ENCODE data around the gene BABAM2.

The BABAM2 gene

GRCh38 chr2:28166956-28167355, 276.4 kb downstream of the BABAM2 start:
- H3K27me3 ChIP-seq (ENCODE audit: low read depth) = no peaks in the 10 kb centered on the region
- H3K36me3 ChIP-seq (replicated peaks) = no peaks in the 10 kb centered on the region
- in situ Hi-C loops (cut with MboI; ENCODE audit: low sequenced_read_pairs) = no loop called here
- no peaks in the 10 kb centered on the region for H3K9me3 ChIP-seq
- no peak for DNase-seq (ENCODE audit: low spot score in 2 of 2)
- H3K4me3 ChIP-seq = no peak overlapping the region
- H3K4me1 ChIP-seq = no peaks in the 10 kb centered on the region; the same call in 1 of the 2 replicates

GRCh38 chr2:28168376-28168775, 277.8 kb downstream of the BABAM2 start:
- Histone ChIP-seq H3K36me3 (replicated peaks) (no peaks in the 10 kb centered on the region), H3K9me3 (no peaks in the 10 kb centered on the region), H3K4me3 (no peak overlapping the region), H3K27me3 (ENCODE audit: low read depth) (no peaks in the 10 kb centered on the region), H3K4me1 (no peaks in the 10 kb centered on the region; the same call in 1 of the 2 replicates)
- DNase-seq (ENCODE audit: low spot score in 2 of 2) = no peak
- in situ Hi-C loops (cut with MboI; ENCODE audit: low sequenced_read_pairs) = no loop called here

- in situ Hi-C loops (cut with MboI; ENCODE audit: low sequenced_read_pairs) = no loop called here
- no peaks in the 10 kb centered on the region; the same call in 1 of the 2 replicates for H3K4me1 ChIP-seq
Measured at GRCh38 chr2:28169492-28169891, 279.0 kb downstream of the BABAM2 start.

GRCh38 chr2:28172114-28172898, 281.8 kb downstream of the BABAM2 start:
- H3K27me3 ChIP-seq (ENCODE audit: low read depth) = no peaks in the 10 kb centered on the region
- in situ Hi-C loops (cut with MboI; ENCODE audit: low sequenced_read_pairs) = no loop called here
- DNase-seq (ENCODE audit: low spot score in 2 of 2) = no peak
- H3K36me3 ChIP-seq (replicated peaks) = no peaks in the 10 kb centered on the region
- no peaks in the 10 kb centered on the region for H3K9me3 ChIP-seq
- no peak overlapping the region for H3K4me3 ChIP-seq
- H3K4me1 ChIP-seq = no peaks in the 10 kb centered on the region; the same call in 1 of the 2 replicates

More at GRCh38 chr2:28169492-28169891, 279.0 kb downstream of the BABAM2 start:
- Histone ChIP-seq H3K27me3 (ENCODE audit: low read depth) (no peaks in the 10 kb centered on the region), H3K36me3 (replicated peaks) (no peaks in the 10 kb centered on the region), H3K9me3 (no peaks in the 10 kb centered on the region), H3K4me3 (no peak overlapping the region)
- no peak for DNase-seq (ENCODE audit: low spot score in 2 of 2)

GRCh38 chr2:28173377-28173776, 282.8 kb downstream of the BABAM2 start:
- Histone ChIP-seq H3K4me3 (no peak overlapping the region), H3K36me3 (replicated peaks) (no peaks in the 10 kb centered on the region), H3K4me1 (no peaks in the 10 kb centered on the region; the same call in 1 of the 2 replicates), H3K27me3 (ENCODE audit: low read depth) (no peaks in the 10 kb centered on the region), H3K9me3 (no peaks in the 10 kb centered on the region)
- DNase-seq (ENCODE audit: low spot score in 2 of 2) = no peak
- in situ Hi-C loops (cut with MboI; ENCODE audit: low sequenced_read_pairs) = no loop called here

GRCh38 chr2:28174211-28174610, 283.7 kb downstream of the BABAM2 start:
- Histone ChIP-seq H3K4me3 (no peak overlapping the region), H3K36me3 (replicated peaks) (no peaks in the 10 kb centered on the region), H3K9me3 (no peaks in the 10 kb centered on the region), H3K27me3 (ENCODE audit: low read depth) (no peaks in the 10 kb centered on the region), H3K4me1 (no peaks in the 10 kb centered on the region; the same call in 1 of the 2 replicates)
- no peak for DNase-seq (ENCODE audit: low spot score in 2 of 2)
- in situ Hi-C loops (cut with MboI; ENCODE audit: low sequenced_read_pairs) = no loop called here

- DNase-seq (ENCODE audit: low spot score in 2 of 2) = no peak
- Histone ChIP-seq H3K36me3 (replicated peaks) (no peaks in the 10 kb centered on the region), H3K9me3 (no peaks in the 10 kb centered on the region), H3K4me1 (no peaks in the 10 kb centered on the region; the same call in 1 of the 2 replicates), H3K27me3 (ENCODE audit: low read depth) (no peaks in the 10 kb centered on the region), H3K4me3 (no peak overlapping the region)
- in situ Hi-C loops (cut with MboI; ENCODE audit: low sequenced_read_pairs) = no loop called here
Measured at GRCh38 chr2:28175028-28175427, 284.5 kb downstream of the BABAM2 start.

- no peak for DNase-seq (ENCODE audit: low spot score in 2 of 2)
- H3K4me3 ChIP-seq = no peak overlapping the region
- no peaks in the 10 kb centered on the region for H3K4me1 ChIP-seq
- H3K9me3 ChIP-seq = no peaks in the 10 kb centered on the region
- no peaks in the 10 kb centered on the region for H3K36me3 ChIP-seq (replicated peaks)
- no peaks in the 10 kb centered on the region for H3K27me3 ChIP-seq (ENCODE audit: low read depth)
- in situ Hi-C loops (cut with MboI; ENCODE audit: low sequenced_read_pairs) = no loop called here
Measured at GRCh38 chr2:28178946-28179345, 288.4 kb downstream of the BABAM2 start.

- Histone ChIP-seq H3K27me3 (ENCODE audit: low read depth) (no peaks in the 10 kb centered on the region), H3K4me3 (no peak overlapping the region), H3K9me3 (no peaks in the 10 kb centered on the region), H3K4me1 (no peaks in the 10 kb centered on the region), H3K36me3 (replicated peaks) (no peaks in the 10 kb centered on the region)
- no peak for DNase-seq (ENCODE audit: low spot score in 2 of 2)
- in situ Hi-C loops (cut with MboI; ENCODE audit: low sequenced_read_pairs) = no loop called here
Measured at GRCh38 chr2:28181801-28182200, 291.3 kb downstream of the BABAM2 start.

- no peak for DNase-seq (ENCODE audit: low spot score in 2 of 2)
- Histone ChIP-seq H3K27me3 (ENCODE audit: low read depth) (no peaks in the 10 kb centered on the region), H3K4me1 (no peaks in the 10 kb centered on the region), H3K36me3 (replicated peaks) (no peaks in the 10 kb centered on the region), H3K9me3 (no peaks in the 10 kb centered on the region), H3K4me3 (no peak overlapping the region)
- in situ Hi-C loops (cut with MboI; ENCODE audit: low sequenced_read_pairs) = no loop called here
Measured at GRCh38 chr2:28182348-28182747, 291.8 kb downstream of the BABAM2 start.

- DNase-seq (ENCODE audit: low spot score in 2 of 2) = no peak
- in situ Hi-C loops (cut with MboI; ENCODE audit: low sequenced_read_pairs) = no loop called here
- Histone ChIP-seq H3K36me3 (replicated peaks) (no peaks in the 10 kb centered on the region), H3K9me3 (no peaks in the 10 kb centered on the region), H3K4me1 (no peaks in the 10 kb centered on the region), H3K4me3 (no peak overlapping the region), H3K27me3 (ENCODE audit: low read depth) (no peaks in the 10 kb centered on the region)
Measured at GRCh38 chr2:28185153-28185552, 294.6 kb downstream of the BABAM2 start.

- no peak overlapping the region for H3K4me3 ChIP-seq
- no peaks in the 10 kb centered on the region for H3K27me3 ChIP-seq (ENCODE audit: low read depth)
- no peaks in the 10 kb centered on the region for H3K9me3 ChIP-seq
- in situ Hi-C loops (cut with MboI; ENCODE audit: low sequenced_read_pairs) = no loop called here
- no peak for DNase-seq (ENCODE audit: low spot score in 2 of 2)
- no peaks in the 10 kb centered on the region for H3K4me1 ChIP-seq
- H3K36me3 ChIP-seq (replicated peaks) = no peaks in the 10 kb centered on the region
Measured at GRCh38 chr2:28185891-28186290, 295.4 kb downstream of the BABAM2 start.

- Histone ChIP-seq H3K4me3 (no peak overlapping the region), H3K4me1 (peaks cover 8% of the 10 kb centered on the region), H3K36me3 (replicated peaks) (no peaks in the 10 kb centered on the region), H3K9me3 (no peaks in the 10 kb centered on the region), H3K27me3 (ENCODE audit: low read depth) (no peaks in the 10 kb centered on the region)
- in situ Hi-C loops (cut with MboI; ENCODE audit: low sequenced_read_pairs) = no loop called here
- DNase-seq (ENCODE audit: low spot score in 2 of 2) = no peak
Measured at GRCh38 chr2:28187186-28187585, 296.7 kb downstream of the BABAM2 start.

- in situ Hi-C loops (cut with MboI; ENCODE audit: low sequenced_read_pairs) = no loop called here
- no peaks in the 10 kb centered on the region for H3K27me3 ChIP-seq (ENCODE audit: low read depth)
- H3K4me1 ChIP-seq = peaks cover 8% of the 10 kb centered on the region
- H3K4me3 ChIP-seq = no peak overlapping the region
- H3K36me3 ChIP-seq (replicated peaks) = no peaks in the 10 kb centered on the region
- no peak for DNase-seq (ENCODE audit: low spot score in 2 of 2)
- no peaks in the 10 kb centered on the region for H3K9me3 ChIP-seq
Measured at GRCh38 chr2:28188436-28188835, 297.9 kb downstream of the BABAM2 start.
